ENCODE measurements around the gene LYRM4. TPM values are rescaled to one million over a fixed set of nuclear protein-coding genes. Genes with fewer than 3 reads are reported as not detected.

The LYRM4 gene
- total RNA-seq, 1 donor from 2014 or later: 23.3 TPM

DNA sequence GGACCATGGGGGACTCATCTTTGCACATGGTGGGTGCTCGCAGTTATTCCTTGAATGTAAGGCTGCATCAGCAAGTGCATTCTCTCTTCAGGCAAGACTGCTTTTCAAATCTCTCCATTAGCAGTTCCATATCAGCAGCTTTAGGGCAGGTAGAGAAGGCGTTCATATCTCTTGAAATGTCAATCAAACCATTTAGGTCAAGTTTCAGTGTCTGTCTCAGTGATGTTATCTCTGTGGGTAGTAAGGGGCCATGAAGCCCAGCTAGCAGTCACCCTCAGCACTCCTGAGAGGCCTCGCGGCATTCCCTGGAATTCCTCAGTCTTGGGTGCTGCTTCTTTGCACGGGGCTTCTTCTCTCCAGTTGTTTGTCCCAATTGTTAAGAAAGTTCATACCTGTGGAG lies 24.8 kb upstream of the LYRM4 start:
- no peak for DNase-seq (ENCODE audit: missing footprints)
- no peak for ATAC-seq
- intact Hi-C loops (cut with DNase I): no loop called here

DNA sequence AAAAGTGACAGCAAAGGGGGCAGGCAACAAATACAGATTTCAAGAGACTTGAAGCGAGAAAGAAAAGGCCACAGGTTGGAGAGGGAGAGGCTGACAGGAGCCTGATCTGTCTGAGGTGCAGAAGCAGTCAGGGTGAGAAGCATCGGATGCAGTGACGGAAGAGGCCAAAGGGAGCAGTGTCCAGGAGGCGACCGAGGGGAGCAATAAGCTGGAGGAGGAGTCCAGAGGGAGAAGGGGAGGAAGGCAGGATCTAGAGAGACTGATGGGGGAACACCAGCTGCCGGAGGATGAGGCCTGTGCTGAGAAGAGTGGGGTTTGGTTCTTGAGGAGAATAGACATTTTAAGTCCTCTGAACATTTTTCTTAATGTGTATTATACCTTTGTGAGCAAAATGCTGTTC lies 24.3 kb upstream of the LYRM4 start:
- DNase-seq (ENCODE audit: missing footprints) (no peak), ATAC-seq (no peak)
- intact Hi-C loops (cut with DNase I): no loop called here

DNA sequence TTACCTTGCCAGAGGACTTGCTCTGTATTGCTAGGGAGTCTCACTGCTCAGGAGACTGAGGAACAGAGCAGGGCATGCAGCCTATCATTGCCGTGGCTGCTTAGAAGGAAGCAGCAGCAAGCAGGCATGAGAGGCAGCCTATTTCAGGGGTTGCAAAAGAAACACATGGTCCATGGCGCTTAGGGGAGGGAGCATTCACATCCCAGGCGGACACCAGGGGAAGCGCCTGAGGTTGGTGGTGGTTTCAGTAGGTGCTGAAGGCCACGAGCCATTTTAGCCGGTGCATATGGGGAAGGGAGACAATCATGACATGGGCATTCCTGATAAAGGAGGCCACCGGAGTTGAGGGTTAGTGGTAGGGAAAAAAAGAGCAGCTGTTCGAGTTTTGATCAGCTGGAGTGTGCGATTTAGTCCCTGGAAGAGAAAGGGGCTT lies 21.5 kb upstream of the LYRM4 start:
- DNase-seq (ENCODE audit: missing footprints) (no peak), ATAC-seq (no peak)
- intact Hi-C loops (cut with DNase I): no loop called here

DNA sequence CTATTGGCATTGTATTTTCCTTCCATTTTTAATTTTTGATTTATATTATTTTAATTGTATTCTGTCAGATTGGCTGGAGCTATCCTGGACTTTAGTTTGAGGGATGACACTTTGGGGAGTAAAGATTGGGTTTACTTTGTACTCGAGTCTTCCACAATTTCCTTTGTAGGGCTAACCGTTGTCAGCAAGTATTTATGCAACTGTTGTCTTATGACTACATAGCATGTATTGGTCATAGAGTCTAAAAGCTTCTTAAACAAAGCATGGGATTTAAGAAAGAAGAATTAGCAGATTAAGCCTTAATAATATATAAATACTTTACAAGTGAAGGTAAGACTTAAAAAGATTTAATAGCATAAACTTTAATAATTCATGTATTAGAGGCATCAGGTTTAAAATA lies 20.2 kb upstream of the LYRM4 start:
- DNase-seq (ENCODE audit: missing footprints): no peak
- intact Hi-C loops (cut with DNase I): no loop called here
- ATAC-seq: no peak

DNA sequence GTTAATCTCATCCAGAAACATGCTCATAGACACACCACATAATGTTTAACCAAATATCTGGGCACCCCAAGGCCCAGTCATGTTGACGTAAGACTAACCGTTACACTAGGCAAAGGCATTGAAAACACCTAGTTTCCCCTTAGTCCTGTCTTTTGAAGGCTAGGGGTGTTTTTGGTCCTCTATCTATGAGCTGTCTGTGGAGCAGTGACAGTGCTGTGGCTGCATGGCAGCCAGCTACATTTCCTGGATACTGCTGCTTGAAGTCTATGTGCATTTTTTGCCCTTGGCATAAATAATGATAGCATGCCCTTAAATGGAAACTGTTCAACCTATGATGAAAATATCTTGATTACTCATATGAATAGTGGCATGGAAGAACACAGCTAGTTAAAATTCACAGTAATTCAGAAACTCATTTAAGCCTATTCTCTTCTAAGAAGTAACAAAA lies 19.2 kb upstream of the LYRM4 start:
- ATAC-seq: no peak
- intact Hi-C loops (cut with DNase I): no loop called here
- DNase-seq (ENCODE audit: missing footprints): no peak

DNA sequence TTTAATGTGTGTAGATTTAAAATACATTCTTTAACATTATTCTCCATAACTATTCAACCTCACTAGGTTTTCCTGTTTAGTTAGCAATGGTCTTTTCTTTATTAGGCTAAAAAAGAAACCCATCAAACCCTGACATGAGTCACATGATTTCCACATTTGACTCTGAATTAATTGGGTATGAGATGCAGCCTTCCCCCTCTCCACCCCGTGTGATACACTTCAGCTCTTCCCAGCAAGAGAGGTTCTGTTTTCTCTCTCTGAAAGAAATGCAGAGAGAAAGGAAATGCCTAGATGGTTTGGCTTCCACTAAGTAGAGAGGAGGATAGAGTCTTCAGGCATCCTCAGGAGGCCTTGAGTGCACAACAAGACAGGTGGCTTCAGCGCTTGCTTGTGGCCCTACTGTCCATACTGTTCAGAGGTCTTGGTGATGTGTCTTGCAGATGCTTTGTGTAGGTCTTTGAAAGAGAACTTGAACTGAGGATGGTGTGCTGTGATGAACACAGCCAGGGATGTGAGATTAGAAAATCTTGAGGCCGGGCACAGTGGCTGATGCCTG lies 17.9 kb upstream of the LYRM4 start:
- intact Hi-C loops (cut with DNase I): no loop called here
- ATAC-seq (no peak), DNase-seq (ENCODE audit: missing footprints) (no peak)

DNA sequence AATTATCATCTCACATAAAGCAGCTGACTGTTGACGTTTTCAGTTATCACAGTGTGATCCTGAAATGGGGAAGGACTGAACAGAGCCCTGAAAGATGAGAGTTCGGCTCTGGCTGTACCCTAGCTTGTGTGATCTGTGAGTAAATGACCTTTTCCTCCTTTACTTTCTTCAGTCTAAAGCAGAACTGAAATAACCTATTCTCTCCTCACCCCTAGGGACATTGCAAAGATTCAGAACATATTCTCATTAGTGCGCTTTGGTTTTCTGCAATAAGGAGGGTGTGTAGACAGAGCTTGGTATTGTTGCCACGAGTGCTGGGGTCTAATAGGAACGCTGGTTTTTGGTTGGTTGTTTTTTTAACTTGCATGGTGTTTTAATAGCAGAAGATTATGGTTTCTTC lies 17.3 kb upstream of the LYRM4 start:
- intact Hi-C loops (cut with DNase I): no loop called here
- DNase-seq (ENCODE audit: missing footprints) (no peak), ATAC-seq (no peak)

DNA sequence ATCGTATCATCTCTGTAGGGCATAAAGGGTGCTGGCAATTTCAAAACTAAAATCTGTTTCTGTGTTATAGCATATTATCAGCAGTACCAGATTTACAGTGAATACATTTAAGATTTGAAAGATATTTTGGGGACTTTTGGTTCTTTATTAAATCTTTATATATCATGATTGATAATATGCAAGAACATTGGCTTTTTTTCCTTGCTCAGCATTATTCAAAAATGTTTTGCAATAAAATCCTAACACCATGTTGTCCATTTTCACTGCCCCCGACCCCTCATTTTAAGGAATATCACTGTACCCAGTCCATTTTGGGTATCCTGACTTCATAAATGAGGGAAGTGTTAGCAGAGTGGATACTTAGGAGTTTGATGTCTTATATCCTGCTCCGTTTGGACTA lies 16.8 kb upstream of the LYRM4 start:
- intact Hi-C loops (cut with DNase I): no loop called here
- ATAC-seq: no peak

DNA sequence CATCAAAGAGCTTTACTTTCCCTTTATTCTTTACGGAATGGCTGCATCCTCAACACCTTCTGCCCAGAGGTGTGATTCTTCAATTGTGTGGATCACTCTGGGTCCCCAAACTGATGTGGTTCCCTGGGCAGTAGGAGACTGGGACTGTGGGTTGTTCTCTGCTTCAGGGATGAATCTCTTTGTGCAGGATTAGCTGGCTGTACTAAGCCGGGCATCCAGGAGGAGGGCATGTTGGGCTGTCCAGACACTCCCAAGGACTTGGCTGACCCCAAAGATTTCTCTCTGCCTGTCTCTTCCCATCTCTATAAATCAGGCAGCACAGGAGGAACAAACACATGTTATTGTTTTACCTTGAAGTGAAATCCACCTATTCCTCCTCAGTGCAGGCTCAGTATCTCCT lies 15.8 kb upstream of the LYRM4 start:
- no peak for DNase-seq (ENCODE audit: missing footprints)
- ATAC-seq: no peak
- intact Hi-C loops (cut with DNase I): no loop called here

More for the DNA sequence above, 16.8 kb upstream of the LYRM4 start:
- DNase-seq (ENCODE audit: missing footprints): no peak

DNA sequence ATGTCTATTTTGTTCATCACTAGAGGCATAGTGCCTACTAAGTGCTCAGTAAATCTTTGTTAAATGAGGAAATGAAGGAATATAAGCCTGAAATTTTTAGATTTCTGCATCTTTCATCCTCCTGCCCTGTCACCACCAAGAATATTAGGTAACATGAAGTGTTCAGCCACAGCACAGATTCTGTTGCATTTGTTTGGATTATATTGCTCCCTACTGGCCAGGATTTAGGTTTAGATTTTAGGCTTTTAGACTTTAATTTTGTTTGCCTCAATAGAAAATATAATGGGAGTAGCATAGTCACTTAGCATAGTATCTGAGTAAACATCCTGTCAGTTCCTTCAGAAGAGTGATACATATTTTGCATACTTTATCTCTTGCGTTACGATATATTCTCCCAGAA lies 14.7 kb upstream of the LYRM4 start:
- DNase-seq (ENCODE audit: missing footprints) (no peak), ATAC-seq (no peak)
- intact Hi-C loops (cut with DNase I): no loop called here

DNA sequence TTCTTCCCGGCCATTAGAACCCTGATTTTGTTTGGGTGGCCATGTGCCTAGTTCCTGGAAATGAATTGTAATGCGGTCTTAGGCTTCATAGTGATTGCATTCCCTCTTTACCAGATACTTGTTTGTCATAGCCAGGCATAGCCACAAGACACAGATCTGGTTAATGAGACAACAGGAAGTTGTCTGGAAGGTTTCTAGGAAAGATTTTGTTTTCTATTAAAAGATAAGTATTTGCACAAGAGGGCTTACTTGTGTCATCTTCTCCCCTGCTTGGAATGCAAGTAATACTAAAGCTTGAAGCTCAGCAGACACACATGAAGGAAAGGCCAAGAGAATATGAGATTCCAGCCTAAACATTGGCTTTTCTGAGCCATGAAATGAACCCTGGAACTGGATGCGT lies 13.5 kb upstream of the LYRM4 start:
- intact Hi-C loops (cut with DNase I): no loop called here
- ATAC-seq (no peak), DNase-seq (ENCODE audit: missing footprints) (no peak)

DNA sequence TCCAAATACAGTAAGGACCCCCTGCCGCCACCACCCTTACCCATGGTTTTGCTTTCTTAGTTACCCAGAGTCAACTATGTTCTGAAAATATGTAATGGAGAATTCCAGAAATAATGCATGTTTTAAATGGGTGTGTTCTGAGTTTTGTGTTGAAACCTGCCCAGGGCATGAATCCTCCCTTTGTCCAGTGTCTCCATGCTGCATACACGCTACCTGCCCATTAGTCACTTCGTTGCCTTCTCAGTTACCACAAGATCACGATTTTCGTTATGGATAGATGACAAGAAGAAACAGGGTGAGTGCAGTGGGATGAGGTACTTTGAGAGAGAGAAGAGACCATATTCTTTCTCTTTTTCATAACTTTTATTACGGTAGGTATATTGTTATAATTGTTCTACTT lies 11.2 kb upstream of the LYRM4 start:
- DNase-seq (ENCODE audit: missing footprints): no peak
- ATAC-seq: no peak
- intact Hi-C loops (cut with DNase I): no loop called here

DNA sequence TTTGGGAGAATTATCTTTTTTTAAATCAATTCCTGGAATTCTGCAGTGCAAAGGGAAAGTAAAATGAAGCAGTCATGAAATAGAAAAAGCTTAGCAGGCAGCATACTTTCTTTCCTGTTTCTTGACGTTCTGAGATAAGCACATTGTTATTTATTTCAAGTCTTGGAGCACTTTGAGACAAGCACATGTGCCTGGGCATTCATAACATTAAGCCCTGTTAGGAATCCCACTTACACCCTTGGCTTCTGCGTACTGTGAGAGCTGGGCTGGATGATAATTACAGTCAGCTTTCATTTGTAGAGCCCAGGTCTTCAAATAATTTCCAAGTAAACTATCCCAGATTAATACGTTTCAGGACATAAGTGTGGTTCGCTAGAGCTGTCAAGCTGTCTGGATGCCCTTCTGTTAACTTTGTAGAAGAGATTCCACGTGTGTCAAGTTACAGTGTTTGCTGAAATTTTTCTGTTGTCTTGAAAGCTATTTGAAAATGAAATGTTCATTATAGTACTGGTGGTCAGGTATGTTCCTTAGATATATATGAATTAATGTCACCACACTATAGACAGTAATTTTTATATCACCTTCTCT lies 9.4 kb upstream of the LYRM4 start:
- ATAC-seq: no peak
- intact Hi-C loops (cut with DNase I): no loop called here
- DNase-seq (ENCODE audit: missing footprints): no peak

DNA sequence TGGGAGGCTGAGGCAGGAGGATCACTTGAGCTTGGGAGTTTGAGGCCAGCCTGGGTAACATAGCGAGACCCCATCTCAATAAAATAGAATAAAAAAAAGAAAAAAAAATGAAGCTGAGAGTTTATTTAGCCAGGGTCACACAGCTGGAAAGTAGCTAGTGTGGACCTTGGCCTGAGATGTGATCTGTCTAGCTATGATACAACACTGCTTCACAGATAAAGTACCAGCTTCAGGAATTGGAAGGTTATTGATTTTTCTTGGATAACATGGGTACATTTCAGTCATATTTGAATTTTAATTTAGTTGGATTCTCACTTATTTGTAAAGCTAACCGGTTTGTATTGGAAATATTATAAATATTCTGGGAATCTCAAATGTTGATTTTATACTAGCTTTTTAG lies 5.7 kb upstream of the LYRM4 start:
- intact Hi-C loops (cut with DNase I): no loop called here
- DNase-seq (ENCODE audit: missing footprints) (no peak), ATAC-seq (no peak)

DNA sequence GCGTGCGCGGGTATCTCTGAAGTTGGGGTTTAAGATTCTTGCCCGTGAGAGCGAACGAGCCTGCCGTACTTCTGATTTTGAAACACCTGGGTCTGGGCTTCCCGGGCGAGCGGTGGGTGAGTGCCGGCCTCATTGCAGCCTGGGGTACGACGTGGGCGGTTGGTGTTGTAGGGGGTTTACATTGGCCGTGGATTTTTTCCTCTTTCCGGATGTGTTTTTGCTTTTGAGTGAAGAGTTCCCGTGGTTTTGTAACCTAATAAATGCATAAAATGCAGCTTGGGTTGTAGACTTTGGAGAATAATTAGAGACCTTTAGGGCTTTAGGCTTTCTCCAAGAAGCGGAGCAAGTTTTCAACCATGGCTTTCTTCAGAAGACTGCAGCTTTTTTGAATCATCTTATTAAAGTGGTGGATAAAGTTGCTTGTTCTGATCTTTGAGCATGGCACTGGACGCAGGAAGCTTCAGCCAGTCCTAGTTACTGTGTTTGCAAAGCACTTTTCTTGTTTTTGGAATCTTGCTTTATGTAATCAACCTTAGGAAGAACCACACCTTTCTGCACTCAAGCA lies 877 bp upstream of the LYRM4 start:
- ATAC-seq (no peak), DNase-seq (ENCODE audit: missing footprints) (no peak)
- intact Hi-C loops (cut with DNase I): loop anchor here (5.0 kb wide), 1 partner anchor 39 kb away; no protein-coding TSS in a partner anchor

DNA sequence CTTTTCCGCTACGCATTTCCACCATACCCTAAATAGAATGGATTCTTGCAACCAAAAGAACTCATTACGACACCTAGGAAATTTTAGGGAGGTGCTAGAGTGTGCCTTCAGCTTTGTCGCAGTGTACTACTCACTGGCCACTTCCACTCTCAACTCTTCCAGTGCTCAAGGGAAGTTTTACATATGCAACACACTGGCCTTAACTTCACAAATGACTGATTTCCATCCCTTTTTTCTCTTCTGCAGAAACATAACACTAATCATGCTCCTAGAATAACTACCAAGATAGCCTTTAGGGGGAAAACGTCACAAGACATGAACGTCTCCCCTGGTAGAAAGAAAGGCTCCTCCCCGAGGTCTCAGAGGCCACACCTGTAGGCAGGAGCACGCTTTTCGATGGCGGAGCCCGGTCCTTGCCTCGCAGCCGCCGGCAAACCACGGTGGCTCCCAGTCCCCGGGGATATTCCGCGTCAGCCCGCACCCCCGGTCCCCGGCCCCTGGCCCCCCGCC lies 584 bp downstream of the LYRM4 start:
- no peak for DNase-seq (ENCODE audit: missing footprints)
- intact Hi-C loops (cut with DNase I): loop anchor here (5.0 kb wide), 1 partner anchor 38 kb away; no protein-coding TSS in a partner anchor
- peak; percentile 43 for ATAC-seq

DNA sequence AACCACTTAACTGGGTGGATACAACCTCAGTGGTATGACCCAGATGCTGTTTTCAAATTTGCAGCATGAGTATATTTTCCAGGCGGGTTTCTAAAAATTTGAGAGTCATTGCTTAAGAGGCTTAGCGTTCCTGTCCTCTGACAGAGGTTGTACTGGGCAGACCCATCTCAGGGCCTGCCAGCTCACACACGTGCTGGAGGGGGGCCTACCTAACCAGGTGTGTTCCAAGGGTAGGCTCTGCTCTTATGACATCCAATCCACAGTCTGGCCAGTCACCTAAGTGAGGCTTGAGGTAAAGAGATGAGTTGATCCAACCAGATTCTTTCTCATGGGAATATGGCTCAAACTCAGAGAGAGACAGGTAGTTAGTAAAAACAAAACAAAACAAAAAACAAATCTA lies 1.3 kb downstream of the LYRM4 start:
- ATAC-seq (no peak), DNase-seq (ENCODE audit: missing footprints) (no peak)
- intact Hi-C loops (cut with DNase I): no loop called here

DNA sequence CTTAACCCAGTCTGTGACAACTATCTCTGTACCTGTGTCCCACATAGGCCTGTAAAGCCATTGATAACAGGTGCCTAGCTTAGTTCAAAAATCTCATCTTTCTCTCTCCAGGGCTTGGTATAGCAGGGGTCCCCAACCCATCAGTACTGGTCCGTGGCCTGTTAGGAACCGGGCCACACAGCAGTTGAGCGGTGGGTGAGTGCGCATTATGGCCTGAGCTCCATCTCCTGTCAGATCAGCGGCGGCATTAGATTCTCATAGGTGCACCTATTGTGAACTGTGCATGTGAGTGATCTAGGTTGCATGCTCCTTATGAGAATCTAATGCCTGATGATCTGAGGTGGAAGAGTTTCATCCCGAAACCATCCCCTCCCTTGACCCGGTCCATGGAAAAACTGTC lies 3.4 kb downstream of the LYRM4 start:
- DNase-seq (ENCODE audit: missing footprints): no peak
- intact Hi-C loops (cut with DNase I): no loop called here
- no peak for ATAC-seq

DNA sequence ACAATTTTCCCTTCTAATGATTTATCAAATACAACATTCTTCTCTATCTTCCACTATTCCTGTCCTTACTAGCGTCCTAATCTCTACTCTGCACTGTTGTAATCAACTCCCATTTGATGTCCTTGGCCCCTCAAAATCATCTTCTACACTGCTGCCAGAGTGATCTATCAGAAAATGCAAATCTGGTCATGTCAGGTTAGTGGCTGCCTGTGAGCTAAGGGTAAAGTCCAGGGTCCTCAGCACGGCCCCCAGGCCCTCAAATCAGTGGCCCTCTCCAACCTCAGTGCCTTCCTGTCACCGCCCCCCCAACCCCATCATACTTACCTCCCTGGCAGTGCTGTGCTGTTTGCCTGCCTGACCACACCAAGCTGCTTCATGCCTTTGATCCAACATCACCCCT lies 3.8 kb downstream of the LYRM4 start:
- no peak for ATAC-seq
- intact Hi-C loops (cut with DNase I): no loop called here
- DNase-seq (ENCODE audit: missing footprints): no peak

DNA sequence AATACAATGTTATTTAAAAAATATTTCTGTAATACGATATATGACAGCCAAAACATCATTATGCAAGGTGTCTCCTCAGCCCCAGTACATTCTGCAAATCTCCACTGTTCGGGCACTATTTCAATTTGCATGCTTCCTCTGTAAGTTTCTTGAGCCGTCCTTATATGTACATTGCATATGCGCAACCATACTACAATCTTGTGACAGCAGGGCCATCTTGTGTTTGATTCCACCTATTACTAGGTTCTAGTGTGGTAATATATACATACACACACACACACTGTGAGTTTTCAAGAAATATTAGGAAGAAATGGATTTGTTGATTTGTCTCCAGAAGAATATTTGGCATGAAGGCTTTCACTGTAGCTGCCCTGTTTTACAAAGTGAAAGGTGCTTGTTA lies 9.8 kb downstream of the LYRM4 start:
- DNase-seq (ENCODE audit: missing footprints) (no peak), ATAC-seq (no peak)
- intact Hi-C loops (cut with DNase I): no loop called here

DNA sequence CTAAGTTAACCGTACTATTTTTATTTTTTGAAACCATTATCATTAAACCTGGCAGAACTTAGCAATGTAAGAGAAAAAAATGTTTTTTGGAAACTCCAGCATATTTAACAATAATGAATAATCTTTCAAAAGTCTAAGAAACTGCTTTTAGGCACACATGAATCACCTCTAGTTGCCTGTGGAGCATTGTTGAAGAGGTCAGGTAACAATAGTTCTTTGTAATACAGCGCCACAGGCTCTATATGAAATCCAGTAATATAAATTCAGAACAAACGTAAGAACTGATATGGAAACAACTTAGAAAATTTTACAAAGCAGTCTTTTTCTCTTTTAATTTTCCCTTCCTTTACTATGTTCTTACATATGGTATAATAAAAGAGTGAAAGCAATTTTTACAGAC lies 10.3 kb downstream of the LYRM4 start:
- intact Hi-C loops (cut with DNase I): no loop called here
- no peak for DNase-seq (ENCODE audit: missing footprints)
- no peak for ATAC-seq

Data from Right ventricle myocardium inferior (tissue), 1 donor.